Activated CD8-positive, alpha-beta T cell treated with anti-CD3 and anti-CD28 coated beads, Interleukin-2, amount 10 ng/mL, durations not matched to agents 7 days and 5 days (primary cell): Measurements from ENCODE around the gene SLC6A13. TPM values are rescaled to one million over a fixed set of nuclear protein-coding genes. Genes with fewer than 3 reads are reported as not detected.

Experiments used
- ATAC-seq: fragments of 150-1000 bp; cut with Tn5 transposase; one replicate; pipeline ENCODE4 v1.10.0; 2021; ENCODE audit warnings: moderate library complexity
- CTCF ChIA-PET: fragments of 350-600 bp; sonication (Branson Sonifier 250); formaldehyde crosslinking; loops from one replicate; lab custom pipeline; 2021; ENCODE audit warnings: antibody characterized with exemption; lab: Charles Lee
- POLR2A ChIA-PET: fragments of 350-600 bp; sonication (Branson Sonifier 250); formaldehyde crosslinking; loops from one replicate; lab custom pipeline; 2021; ENCODE audit warnings: antibody characterized with exemption; lab: Charles Lee
- DNase-seq: peaks from one replicate; pipeline ENCODE4 v3.0.0-alpha.2; 2020
- H3K27ac Mint-ChIP-seq: one replicate; pipeline ENCODE4 v1.8.0; 2021; ENCODE audit warnings: mild to moderate bottlenecking, mixed read lengths
- H3K27me3 Mint-ChIP-seq: one replicate; pipeline ENCODE4 v1.8.0; 2021; ENCODE audit warnings: low read depth, mixed read lengths
- H3K36me3 Mint-ChIP-seq: one replicate; pipeline ENCODE4 v1.8.0; 2021; ENCODE audit warnings: low read depth, mixed read lengths
- H3K4me1 Mint-ChIP-seq: one replicate; pipeline ENCODE4 v1.8.0; 2021; ENCODE audit warnings: low read depth, mixed read lengths
- H3K4me3 Mint-ChIP-seq: one replicate; pipeline ENCODE4 v1.8.0; 2021; ENCODE audit warnings: mild to moderate bottlenecking, mixed read lengths
- H3K9me3 Mint-ChIP-seq: one replicate; pipeline ENCODE4 v1.8.0; 2022; ENCODE audit warnings: mixed read lengths; ENCODE audit not compliant: insufficient read depth
- total RNA-seq, 2 experiments: library from RNA; stranded (reverse); gene quantifications; one replicate each; pipeline ENCODE4 v1.2.3, GENCODE V29; 2021

SLC6A13 gene
- total RNA-seq, 2 experiments from 2014 or later: 0.26 TPM; not detected in 1

- peaks cover 2% of the 10 kb centered on the region for H3K4me1 Mint-ChIP-seq
- H3K27ac Mint-ChIP-seq: no peak overlapping the region
- no peaks in the 10 kb centered on the region for H3K27me3 Mint-ChIP-seq
Measured at GRCh38 chr12:288687-289086, 26.1 kb upstream of the SLC6A13 start.

GRCh38 chr12:286531-287300 lies 24.1 kb upstream of the SLC6A13 start:
- POLR2A ChIA-PET: no interaction called here
- ATAC-seq (no peak), DNase-seq (no peak)
- CTCF ChIA-PET: interaction anchor here (2.5 kb wide), 1 partner anchor 67 kb away, joined by 6 read pairs; no protein-coding TSS in a partner anchor
- H3K4me1 Mint-ChIP-seq: peaks cover 2% of the 10 kb centered on the region
- H3K4me3 Mint-ChIP-seq: no peak overlapping the region
- H3K9me3 Mint-ChIP-seq: no peaks in the 10 kb centered on the region
- H3K36me3 Mint-ChIP-seq: peaks cover 61% of the 10 kb centered on the region
- no peaks in the 10 kb centered on the region for H3K27me3 Mint-ChIP-seq
- no peak overlapping the region for H3K27ac Mint-ChIP-seq

More at GRCh38 chr12:288687-289086, 26.1 kb upstream of the SLC6A13 start:
- DNase-seq: no peak
- Mint-ChIP-seq H3K4me3 (no peak overlapping the region), H3K36me3 (peaks cover 67% of the 10 kb centered on the region), H3K9me3 (no peaks in the 10 kb centered on the region)
- ChIA-PET CTCF (no interaction called here), POLR2A (no interaction called here)
- no peak for ATAC-seq

GRCh38 chr12:278046-278445 lies 15.4 kb upstream of the SLC6A13 start:
- Mint-ChIP-seq H3K4me1 (no peaks in the 10 kb centered on the region), H3K27ac (no peak overlapping the region), H3K36me3 (peaks cover 11% of the 10 kb centered on the region), H3K4me3 (no peak overlapping the region), H3K27me3 (no peaks in the 10 kb centered on the region), H3K9me3 (no peaks in the 10 kb centered on the region)
- ATAC-seq (no peak), DNase-seq (no peak)
- CTCF ChIA-PET: no interaction called here
- POLR2A ChIA-PET: no interaction called here

- ATAC-seq: no peak
- POLR2A ChIA-PET: interaction anchor here (0.7 kb wide), 1 partner anchor 17 kb away, joined by 3 read pairs; no protein-coding TSS in a partner anchor
- Mint-ChIP-seq H3K27ac (no peak overlapping the region), H3K27me3 (no peaks in the 10 kb centered on the region), H3K4me3 (no peak overlapping the region), H3K36me3 (peaks cover 5% of the 10 kb centered on the region), H3K4me1 (no peaks in the 10 kb centered on the region), H3K9me3 (no peaks in the 10 kb centered on the region)
- CTCF ChIA-PET: no interaction called here
- no peak for DNase-seq
Measured at GRCh38 chr12:275812-276211, 13.2 kb upstream of the SLC6A13 start.

- DNase-seq (no peak), ATAC-seq (no peak)
- ChIA-PET CTCF (no interaction called here), POLR2A (no interaction called here)
- Mint-ChIP-seq H3K4me3 (no peak overlapping the region), H3K27me3 (no peaks in the 10 kb centered on the region), H3K36me3 (no peaks in the 10 kb centered on the region), H3K4me1 (no peaks in the 10 kb centered on the region), H3K27ac (no peak overlapping the region), H3K9me3 (no peaks in the 10 kb centered on the region)
Measured at GRCh38 chr12:273382-273781, 10.7 kb upstream of the SLC6A13 start.

GRCh38 chr12:272942-273341 lies 10.3 kb upstream of the SLC6A13 start:
- H3K27me3 Mint-ChIP-seq: no peaks in the 10 kb centered on the region
- ChIA-PET POLR2A (no interaction called here), CTCF (no interaction called here)
- no peak overlapping the region for H3K4me3 Mint-ChIP-seq
- no peak overlapping the region for H3K27ac Mint-ChIP-seq
- H3K9me3 Mint-ChIP-seq: no peaks in the 10 kb centered on the region
- ATAC-seq (no peak), DNase-seq (no peak)
- H3K36me3 Mint-ChIP-seq: no peaks in the 10 kb centered on the region
- no peaks in the 10 kb centered on the region for H3K4me1 Mint-ChIP-seq

GRCh38 chr12:271161-271560 lies 8.5 kb upstream of the SLC6A13 start:
- POLR2A ChIA-PET: no interaction called here
- no peak overlapping the region for H3K4me3 Mint-ChIP-seq
- H3K27ac Mint-ChIP-seq: no peak overlapping the region
- H3K27me3 Mint-ChIP-seq: peaks cover under 1% of the 10 kb centered on the region
- no peak for ATAC-seq
- H3K4me1 Mint-ChIP-seq: no peaks in the 10 kb centered on the region
- no peaks in the 10 kb centered on the region for H3K9me3 Mint-ChIP-seq
- CTCF ChIA-PET: no interaction called here
- no peaks in the 10 kb centered on the region for H3K36me3 Mint-ChIP-seq
- DNase-seq: no peak

GRCh38 chr12:269191-269590 lies 6.6 kb upstream of the SLC6A13 start:
- no peaks in the 10 kb centered on the region for H3K36me3 Mint-ChIP-seq
- no peak overlapping the region for H3K4me3 Mint-ChIP-seq
- ChIA-PET POLR2A (no interaction called here), CTCF (no interaction called here)
- no peaks in the 10 kb centered on the region for H3K9me3 Mint-ChIP-seq
- ATAC-seq (no peak), DNase-seq (no peak)
- H3K27ac Mint-ChIP-seq: no peak overlapping the region
- H3K4me1 Mint-ChIP-seq: peaks cover 12% of the 10 kb centered on the region
- H3K27me3 Mint-ChIP-seq: peaks cover 4% of the 10 kb centered on the region

GRCh38 chr12:268483-268840 lies 5.8 kb upstream of the SLC6A13 start:
- ATAC-seq: no peak
- DNase-seq: no peak
- H3K27ac Mint-ChIP-seq: no peak overlapping the region
- peaks cover 4% of the 10 kb centered on the region for H3K27me3 Mint-ChIP-seq
- CTCF ChIA-PET: no interaction called here
- no peaks in the 10 kb centered on the region for H3K36me3 Mint-ChIP-seq
- no peak overlapping the region for H3K4me3 Mint-ChIP-seq
- H3K9me3 Mint-ChIP-seq: no peaks in the 10 kb centered on the region
- H3K4me1 Mint-ChIP-seq: peaks cover 14% of the 10 kb centered on the region
- POLR2A ChIA-PET: no interaction called here

GRCh38 chr12:267581-268482 lies 5.2 kb upstream of the SLC6A13 start:
- Mint-ChIP-seq H3K27ac (no peak overlapping the region), H3K4me1 (peaks cover 14% of the 10 kb centered on the region), H3K27me3 (peaks cover 6% of the 10 kb centered on the region), H3K4me3 (no peak overlapping the region), H3K36me3 (no peaks in the 10 kb centered on the region), H3K9me3 (no peaks in the 10 kb centered on the region)
- ChIA-PET CTCF (no interaction called here), POLR2A (no interaction called here)
- ATAC-seq: no peak
- DNase-seq: no peak

- Mint-ChIP-seq H3K27ac (no peak overlapping the region), H3K9me3 (no peaks in the 10 kb centered on the region), H3K27me3 (peaks cover 8% of the 10 kb centered on the region), H3K4me1 (peaks cover 14% of the 10 kb centered on the region), H3K4me3 (no peak overlapping the region), H3K36me3 (no peaks in the 10 kb centered on the region)
- ATAC-seq (no peak), DNase-seq (no peak)
- ChIA-PET POLR2A (no interaction called here), CTCF (no interaction called here)
Measured at GRCh38 chr12:265096-265495, 2.5 kb upstream of the SLC6A13 start.

GRCh38 chr12:264269-264668 lies 1.6 kb upstream of the SLC6A13 start:
- DNase-seq (no peak), ATAC-seq (no peak)
- no peak overlapping the region for H3K27ac Mint-ChIP-seq
- peaks cover 10% of the 10 kb centered on the region for H3K27me3 Mint-ChIP-seq
- CTCF ChIA-PET: interaction anchor here (1.2 kb wide), 1 partner anchor 44 kb away, joined by 3 read pairs; no protein-coding TSS in a partner anchor
- H3K4me3 Mint-ChIP-seq: no peak overlapping the region
- H3K9me3 Mint-ChIP-seq: no peaks in the 10 kb centered on the region
- no peaks in the 10 kb centered on the region for H3K36me3 Mint-ChIP-seq
- H3K4me1 Mint-ChIP-seq: peaks cover 14% of the 10 kb centered on the region
- POLR2A ChIA-PET: no interaction called here
